ENCODE measurements around the gene TTLL11.

The TTLL11 gene

GRCh38 chr9:121785673-121786542 is 307.2 kb downstream of the TTLL11 start:
- DNase-seq (ENCODE audit: low spot score) = no peak

GRCh38 chr9:121784731-121785411 is 308.2 kb downstream of the TTLL11 start:
- no peak for DNase-seq (ENCODE audit: low spot score)

- no peak for DNase-seq (ENCODE audit: low spot score)
Measured at GRCh38 chr9:121783521-121784507, 309.3 kb downstream of the TTLL11 start.

- no peak for DNase-seq (ENCODE audit: low spot score)
Measured at GRCh38 chr9:121783111-121783510, 310.0 kb downstream of the TTLL11 start.

GRCh38 chr9:121782514-121783110 is 310.5 kb downstream of the TTLL11 start:
- DNase-seq (ENCODE audit: low spot score) = no peak

DNA sequence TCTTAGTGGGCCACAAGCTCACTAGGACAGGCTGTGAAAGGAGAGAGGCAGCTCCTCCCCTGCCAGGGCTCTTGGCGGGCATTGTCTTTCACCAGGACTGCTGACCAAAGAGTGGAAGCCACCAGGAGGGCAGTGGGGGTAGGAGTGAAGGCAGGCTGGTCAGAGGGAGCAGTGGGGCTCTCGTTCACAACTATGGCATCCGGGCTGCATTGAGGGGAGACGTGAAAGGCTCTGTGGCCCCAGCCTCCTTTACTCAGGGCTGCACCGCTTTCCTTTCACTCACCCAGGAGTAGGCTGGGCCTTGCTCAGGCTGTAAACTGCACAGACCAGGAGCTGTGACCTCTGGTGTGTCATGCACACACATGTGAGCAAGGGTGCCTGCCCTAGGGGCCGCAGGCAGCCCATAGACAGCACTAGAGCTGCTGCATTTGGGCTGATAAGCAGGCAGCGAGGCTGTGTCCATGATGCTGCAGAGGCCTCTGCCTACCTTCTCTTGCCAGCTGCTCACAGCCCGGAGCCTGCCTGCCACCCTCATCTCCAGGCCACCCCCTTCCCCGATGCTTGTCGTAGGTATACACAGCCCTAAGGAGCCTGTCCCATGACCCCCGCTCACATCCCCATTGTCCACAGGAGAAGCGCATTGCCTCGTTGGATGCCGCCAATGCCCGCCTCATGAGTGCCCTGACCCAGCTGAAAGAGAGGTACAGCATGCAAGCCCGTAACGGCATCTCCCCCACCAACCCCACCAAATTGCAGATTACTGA is 311.2 kb downstream of the TTLL11 start:
- DNase-seq (ENCODE audit: low spot score) = no peak

GRCh38 chr9:121781145-121781548 is 312.0 kb downstream of the TTLL11 start:
- DNase-seq (ENCODE audit: low spot score) = no peak

DNA sequence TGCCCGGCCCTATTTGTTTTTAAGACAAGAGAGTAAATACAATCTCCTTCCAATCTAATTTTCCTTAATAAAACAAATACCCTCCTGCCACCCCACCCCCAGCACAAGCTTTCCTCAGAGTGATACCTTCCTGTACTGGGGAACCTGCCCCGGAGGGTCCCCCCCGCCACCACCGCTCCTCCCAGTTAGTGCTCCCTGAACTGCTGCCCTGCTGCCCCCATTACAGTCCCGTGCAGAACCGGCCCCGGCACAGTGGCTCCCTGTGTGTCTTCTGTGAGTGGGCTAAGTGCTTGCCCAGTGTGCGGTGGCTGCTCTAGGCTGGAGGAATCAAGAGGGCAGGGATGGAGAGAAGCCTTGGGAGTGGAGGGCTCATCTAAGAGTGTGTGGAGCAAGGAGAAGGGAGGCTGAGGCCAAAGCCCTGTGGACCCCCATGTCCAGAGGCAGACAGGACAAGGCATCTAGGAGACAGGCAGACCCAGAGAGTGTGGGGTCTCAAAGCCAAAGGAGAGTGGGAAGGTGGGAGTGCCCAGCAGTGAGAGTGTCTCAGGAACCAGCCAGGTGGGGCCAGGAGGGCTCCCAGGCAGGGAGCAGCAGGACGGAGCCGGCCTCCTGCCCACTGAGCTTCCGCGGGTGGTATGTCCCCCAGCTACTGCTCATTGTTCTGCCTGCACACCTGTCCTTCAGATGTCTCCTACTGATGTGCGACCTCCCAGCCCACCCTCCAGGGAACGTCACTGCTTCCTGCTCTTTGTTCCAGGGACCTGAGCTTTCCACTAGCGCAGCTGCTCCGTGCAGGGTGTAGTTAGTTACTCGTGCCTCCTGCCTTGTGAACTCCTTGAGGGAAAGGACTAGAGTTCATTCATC is 312.7 kb downstream of the TTLL11 start:
- DNase-seq (ENCODE audit: low spot score) = no peak

- DNase-seq (ENCODE audit: low spot score) = no peak
Measured at GRCh38 chr9:121779381-121780117, 313.6 kb downstream of the TTLL11 start.

- DNase-seq (ENCODE audit: low spot score) = no peak
Measured at GRCh38 chr9:121778252-121779225, 314.6 kb downstream of the TTLL11 start.

- no peak for DNase-seq (ENCODE audit: low spot score)
Measured at GRCh38 chr9:121776739-121777637, 316.1 kb downstream of the TTLL11 start.

DNA sequence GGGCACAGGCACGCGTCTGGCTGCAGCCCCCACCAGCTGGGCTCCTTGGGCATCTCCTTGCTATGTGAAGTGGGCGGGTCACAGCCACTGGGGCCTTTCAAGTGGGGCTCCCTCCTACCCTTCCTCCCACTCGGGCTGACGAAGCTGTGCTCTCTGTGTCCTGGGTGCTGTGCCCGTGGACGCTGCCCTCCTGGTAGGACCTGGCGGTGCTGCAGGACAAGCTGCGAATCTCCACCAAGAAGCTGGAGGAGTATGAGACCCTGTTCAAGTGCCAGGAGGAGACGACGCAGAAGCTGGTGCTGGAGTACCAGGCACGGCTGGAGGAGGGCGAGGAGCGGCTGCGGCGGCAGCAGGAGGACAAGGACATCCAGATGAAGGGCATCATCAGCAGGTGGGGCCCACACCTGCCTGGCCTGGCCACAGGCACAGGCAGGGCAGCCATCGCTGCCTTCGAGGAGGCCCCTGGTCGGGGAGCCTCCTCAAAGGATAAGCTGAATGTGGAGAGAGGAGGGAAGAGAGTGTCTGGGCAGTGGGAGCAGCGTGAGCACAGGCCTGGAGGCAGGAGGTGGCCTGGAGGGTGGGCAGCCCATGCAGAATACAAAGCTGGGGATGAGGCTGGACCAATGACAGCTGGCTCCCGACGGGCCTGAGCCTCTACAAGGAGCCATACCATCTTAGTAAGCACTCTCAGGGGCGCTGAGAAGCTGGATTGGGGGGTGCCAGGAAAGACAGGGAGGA is 316.9 kb downstream of the TTLL11 start:
- no peak for DNase-seq (ENCODE audit: low spot score)

DNA sequence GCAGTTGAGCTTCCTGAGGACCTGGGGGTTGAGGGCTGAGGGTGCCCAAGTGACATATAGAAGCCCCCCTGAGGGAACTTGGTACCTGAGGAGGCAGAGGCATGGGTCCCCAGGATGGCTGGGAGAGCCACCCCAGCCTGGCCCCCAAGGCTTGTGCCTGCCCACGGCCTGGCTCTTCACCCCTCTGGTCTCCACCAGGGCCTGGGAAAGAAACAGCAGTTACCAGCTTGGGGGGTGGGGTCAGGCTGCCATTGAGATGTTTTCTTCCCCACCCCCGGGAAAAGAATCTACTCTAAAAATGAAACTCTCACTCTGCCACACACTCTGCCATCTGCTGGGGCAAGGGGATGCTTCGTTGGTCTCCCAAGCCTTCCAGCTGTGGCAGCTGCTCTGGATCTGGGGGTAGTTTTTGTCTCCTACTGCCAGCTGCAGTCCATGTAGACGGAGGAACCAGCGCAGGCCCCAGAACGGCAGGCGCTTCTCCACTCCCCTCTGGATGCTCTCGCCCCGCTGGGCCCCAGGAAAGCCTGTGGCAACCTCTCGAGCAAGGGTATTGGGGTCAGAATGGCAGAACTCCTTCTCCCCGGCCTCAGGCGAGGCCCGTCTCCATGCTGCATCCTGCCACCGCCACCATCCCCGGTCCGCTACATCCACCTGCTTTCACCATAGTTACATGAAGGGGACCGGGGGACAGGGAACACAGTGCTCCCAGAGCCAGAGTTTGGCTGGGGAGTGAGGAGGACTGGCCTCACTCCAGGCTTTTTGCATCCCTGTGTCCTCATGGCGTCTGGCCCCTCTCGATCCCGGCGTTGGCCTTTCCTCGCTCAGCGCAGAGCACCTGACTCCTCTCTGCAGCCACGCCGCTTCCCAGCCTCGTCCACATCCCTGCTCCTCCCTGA is 318.1 kb downstream of the TTLL11 start:
- no peak for DNase-seq (ENCODE audit: low spot score)

- DNase-seq (ENCODE audit: low spot score) = no peak
Measured at GRCh38 chr9:121773954-121774714, 319.0 kb downstream of the TTLL11 start.

Data from HuH-7.5 (cell line).